ENCODE data around the gene PAX5. TPM values are rescaled to one million over a fixed set of nuclear protein-coding genes. Genes with fewer than 3 reads are reported as not detected.

PAX5 gene
- total and polyA plus RNA-seq, 2 of the 13 experiments (the other 11 are each of a cell fraction or from before 2014, with no cell fraction given), result not detected

DNA sequence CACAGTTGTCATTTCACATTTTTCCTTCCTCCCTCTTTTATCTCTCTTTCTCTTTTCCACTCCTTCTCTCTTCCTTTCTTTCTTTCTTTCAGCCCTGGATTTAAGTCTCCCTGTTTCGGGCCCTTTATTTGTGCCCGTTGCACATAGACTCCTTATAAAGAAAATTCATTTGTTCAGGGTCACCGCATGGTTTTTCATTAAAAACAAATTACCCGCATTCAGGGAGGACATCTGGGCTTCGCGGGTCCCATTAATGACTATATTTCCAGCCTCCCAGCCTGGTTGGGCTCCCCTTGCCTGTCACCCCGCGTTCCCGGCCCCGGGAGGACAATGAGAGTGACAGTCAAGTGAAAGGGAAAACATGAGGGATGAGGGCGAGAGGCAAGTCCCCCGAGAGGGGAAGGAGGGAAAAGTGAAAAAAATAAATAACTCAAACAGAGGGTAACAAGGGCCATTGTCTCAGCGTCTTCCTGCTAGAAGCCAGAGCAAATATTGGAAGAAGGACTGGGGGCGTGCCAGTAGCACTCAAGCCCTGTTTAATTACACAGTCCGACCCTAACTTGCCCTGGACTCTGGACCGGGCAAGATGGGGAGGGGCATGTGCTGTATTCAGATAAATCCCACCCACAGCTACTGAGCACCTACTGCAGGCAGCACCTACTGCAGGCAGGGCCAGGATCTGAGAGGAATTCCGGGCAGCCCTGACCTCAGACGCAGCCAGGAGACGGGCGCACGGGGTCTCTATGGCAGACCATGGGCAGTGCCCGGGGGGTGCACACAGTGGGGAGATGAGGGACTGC, 166.2 kb downstream of the PAX5 start (continued):
- TF ChIP-seq GATAD2A (CRISPR knock-in tag; IDR thresholded peaks at IDR 0.05), result peak; percentile 97
- no peak for TF ChIP-seq RARG (CRISPR knock-in tag; IDR thresholded peaks at IDR 0.05; ENCODE audit: low read depth)
- TF ChIP-seq, protein P1, sequence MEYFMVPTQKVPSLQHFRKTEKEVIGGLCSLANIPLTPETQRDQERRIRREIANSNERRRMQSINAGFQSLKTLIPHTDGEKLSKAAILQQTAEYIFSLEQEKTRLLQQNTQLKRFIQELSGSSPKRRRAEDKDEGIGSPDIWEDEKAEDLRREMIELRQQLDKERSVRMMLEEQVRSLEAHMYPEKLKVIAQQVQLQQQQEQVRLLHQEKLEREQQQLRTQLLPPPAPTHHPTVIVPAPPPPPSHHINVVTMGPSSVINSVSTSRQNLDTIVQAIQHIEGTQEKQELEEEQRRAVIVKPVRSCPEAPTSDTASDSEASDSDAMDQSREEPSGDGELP (IDR thresholded peaks at IDR 0.05; ENCODE audit: borderline replicate concordance, low read depth), result peak; percentile 61; the same call in 1 of the 2 replicates
- no peak for TF ChIP-seq SMYD3 (CRISPR knock-in tag; IDR thresholded peaks at IDR 0.05)
- TF ChIP-seq, protein P2, sequence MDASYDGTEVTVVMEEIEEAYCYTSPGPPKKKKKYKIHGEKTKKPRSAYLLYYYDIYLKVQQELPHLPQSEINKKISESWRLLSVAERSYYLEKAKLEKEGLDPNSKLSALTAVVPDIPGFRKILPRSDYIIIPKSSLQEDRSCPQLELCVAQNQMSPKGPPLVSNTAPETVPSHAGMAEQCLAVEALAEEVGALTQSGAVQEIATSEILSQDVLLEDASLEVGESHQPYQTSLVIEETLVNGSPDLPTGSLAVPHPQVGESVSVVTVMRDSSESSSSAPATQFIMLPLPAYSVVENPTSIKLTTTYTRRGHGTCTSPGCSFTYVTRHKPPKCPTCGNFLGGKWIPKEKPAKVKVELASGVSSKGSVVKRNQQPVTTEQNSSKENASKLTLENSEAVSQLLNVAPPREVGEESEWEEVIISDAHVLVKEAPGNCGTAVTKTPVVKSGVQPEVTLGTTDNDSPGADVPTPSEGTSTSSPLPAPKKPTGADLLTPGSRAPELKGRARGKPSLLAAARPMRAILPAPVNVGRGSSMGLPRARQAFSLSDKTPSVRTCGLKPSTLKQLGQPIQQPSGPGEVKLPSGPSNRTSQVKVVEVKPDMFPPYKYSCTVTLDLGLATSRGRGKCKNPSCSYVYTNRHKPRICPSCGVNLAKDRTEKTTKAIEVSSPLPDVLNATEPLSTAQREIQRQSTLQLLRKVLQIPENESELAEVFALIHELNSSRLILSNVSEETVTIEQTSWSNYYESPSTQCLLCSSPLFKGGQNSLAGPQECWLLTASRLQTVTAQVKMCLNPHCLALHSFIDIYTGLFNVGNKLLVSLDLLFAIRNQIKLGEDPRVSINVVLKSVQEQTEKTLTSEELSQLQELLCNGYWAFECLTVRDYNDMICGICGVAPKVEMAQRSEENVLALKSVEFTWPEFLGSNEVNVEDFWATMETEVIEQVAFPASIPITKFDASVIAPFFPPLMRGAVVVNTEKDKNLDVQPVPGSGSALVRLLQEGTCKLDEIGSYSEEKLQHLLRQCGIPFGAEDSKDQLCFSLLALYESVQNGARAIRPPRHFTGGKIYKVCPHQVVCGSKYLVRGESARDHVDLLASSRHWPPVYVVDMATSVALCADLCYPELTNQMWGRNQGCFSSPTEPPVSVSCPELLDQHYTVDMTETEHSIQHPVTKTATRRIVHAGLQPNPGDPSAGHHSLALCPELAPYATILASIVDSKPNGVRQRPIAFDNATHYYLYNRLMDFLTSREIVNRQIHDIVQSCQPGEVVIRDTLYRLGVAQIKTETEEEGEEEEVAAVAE (CRISPR knock-in tag; IDR thresholded peaks at IDR 0.05; ENCODE audit: borderline replicate concordance), result peak; percentile 81
- TF ChIP-seq, protein P3, sequence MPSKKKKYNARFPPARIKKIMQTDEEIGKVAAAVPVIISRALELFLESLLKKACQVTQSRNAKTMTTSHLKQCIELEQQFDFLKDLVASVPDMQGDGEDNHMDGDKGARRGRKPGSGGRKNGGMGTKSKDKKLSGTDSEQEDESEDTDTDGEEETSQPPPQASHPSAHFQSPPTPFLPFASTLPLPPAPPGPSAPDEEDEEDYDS (CRISPR knock-in tag; IDR thresholded peaks at IDR 0.05), result 0 out of 2 replicates have a peak, but pooled peaks have one; percentile 36
- TF ChIP-seq EP300 (IDR thresholded peaks at IDR 0.05; ENCODE audit: low read depth in 2 of 2, low read length in 2 of 2), result peak; percentile 89 to 97; a peak in 3 of 4 replicates
- peak; percentile 95 for TF ChIP-seq EP300 (CRISPR knock-in tag; IDR thresholded peaks at IDR 0.05; ENCODE audit: borderline replicate concordance)
- TF ChIP-seq, protein P4, sequence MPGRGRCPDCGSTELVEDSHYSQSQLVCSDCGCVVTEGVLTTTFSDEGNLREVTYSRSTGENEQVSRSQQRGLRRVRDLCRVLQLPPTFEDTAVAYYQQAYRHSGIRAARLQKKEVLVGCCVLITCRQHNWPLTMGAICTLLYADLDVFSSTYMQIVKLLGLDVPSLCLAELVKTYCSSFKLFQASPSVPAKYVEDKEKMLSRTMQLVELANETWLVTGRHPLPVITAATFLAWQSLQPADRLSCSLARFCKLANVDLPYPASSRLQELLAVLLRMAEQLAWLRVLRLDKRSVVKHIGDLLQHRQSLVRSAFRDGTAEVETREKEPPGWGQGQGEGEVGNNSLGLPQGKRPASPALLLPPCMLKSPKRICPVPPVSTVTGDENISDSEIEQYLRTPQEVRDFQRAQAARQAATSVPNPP (CRISPR knock-in tag; IDR thresholded peaks at IDR 0.05), result peak; percentile 41; the same call in 1 of the 2 replicates
- no peak for TF ChIP-seq ZFP82 (CRISPR knock-in tag; IDR thresholded peaks at IDR 0.05; ENCODE audit: borderline replicate concordance)
- TF ChIP-seq ZNF549 (CRISPR knock-in tag; IDR thresholded peaks at IDR 0.05), result 0 out of 2 replicates have a peak, but pooled peaks have one; percentile 60
- TF ChIP-seq, protein P5, sequence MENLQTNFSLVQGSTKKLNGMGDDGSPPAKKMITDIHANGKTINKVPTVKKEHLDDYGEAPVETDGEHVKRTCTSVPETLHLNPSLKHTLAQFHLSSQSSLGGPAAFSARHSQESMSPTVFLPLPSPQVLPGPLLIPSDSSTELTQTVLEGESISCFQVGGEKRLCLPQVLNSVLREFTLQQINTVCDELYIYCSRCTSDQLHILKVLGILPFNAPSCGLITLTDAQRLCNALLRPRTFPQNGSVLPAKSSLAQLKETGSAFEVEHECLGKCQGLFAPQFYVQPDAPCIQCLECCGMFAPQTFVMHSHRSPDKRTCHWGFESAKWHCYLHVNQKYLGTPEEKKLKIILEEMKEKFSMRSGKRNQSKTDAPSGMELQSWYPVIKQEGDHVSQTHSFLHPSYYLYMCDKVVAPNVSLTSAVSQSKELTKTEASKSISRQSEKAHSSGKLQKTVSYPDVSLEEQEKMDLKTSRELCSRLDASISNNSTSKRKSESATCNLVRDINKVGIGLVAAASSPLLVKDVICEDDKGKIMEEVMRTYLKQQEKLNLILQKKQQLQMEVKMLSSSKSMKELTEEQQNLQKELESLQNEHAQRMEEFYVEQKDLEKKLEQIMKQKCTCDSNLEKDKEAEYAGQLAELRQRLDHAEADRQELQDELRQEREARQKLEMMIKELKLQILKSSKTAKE (CRISPR knock-in tag; IDR thresholded peaks at IDR 0.05; ENCODE audit: borderline replicate concordance), result peak; percentile 99
- TF ChIP-seq NCOA5 (CRISPR knock-in tag; IDR thresholded peaks at IDR 0.05), result no peak
- TF ChIP-seq PHF5A (CRISPR knock-in tag; IDR thresholded peaks at IDR 0.05; ENCODE audit: low read depth, unreplicated experiment), result no peak
- TF ChIP-seq MXI1 (IDR thresholded peaks at IDR 0.05; ENCODE audit: borderline replicate concordance, low read depth, low read length), result peak; percentile 27; the same call in 1 of the 3 replicates
- TF ChIP-seq, protein P6, sequence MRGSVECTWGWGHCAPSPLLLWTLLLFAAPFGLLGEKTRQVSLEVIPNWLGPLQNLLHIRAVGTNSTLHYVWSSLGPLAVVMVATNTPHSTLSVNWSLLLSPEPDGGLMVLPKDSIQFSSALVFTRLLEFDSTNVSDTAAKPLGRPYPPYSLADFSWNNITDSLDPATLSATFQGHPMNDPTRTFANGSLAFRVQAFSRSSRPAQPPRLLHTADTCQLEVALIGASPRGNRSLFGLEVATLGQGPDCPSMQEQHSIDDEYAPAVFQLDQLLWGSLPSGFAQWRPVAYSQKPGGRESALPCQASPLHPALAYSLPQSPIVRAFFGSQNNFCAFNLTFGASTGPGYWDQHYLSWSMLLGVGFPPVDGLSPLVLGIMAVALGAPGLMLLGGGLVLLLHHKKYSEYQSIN (CRISPR knock-in tag; IDR thresholded peaks at IDR 0.05; ENCODE audit: borderline replicate concordance), result no peak

All from HepG2 (cell line).